Nephron progenitor cell (in vitro differentiated cells): ENCODE data around the gene TUBB6.

Experiments used
- DNase-seq: peaks from one replicate; pipeline ENCODE4 v3.0.0; 2021
- H3K27ac Mint-ChIP-seq: 2 replicates; pipeline ENCODE4 v1.8.0; 2021; ENCODE audit warnings: mild to moderate bottlenecking, moderate library complexity, mixed read lengths
- H3K27me3 Mint-ChIP-seq: 2 replicates; pipeline ENCODE4 v1.8.0; 2021; ENCODE audit warnings: mild to moderate bottlenecking, low read depth, mixed read lengths; ENCODE audit not compliant: poor library complexity
- H3K36me3 Mint-ChIP-seq: 2 replicates; pipeline ENCODE4 v1.8.0; 2021; ENCODE audit warnings: low read depth, mixed read lengths
- H3K4me1 Mint-ChIP-seq: 2 replicates; pipeline ENCODE4 v1.8.0; 2021; ENCODE audit warnings: mixed read lengths
- H3K4me3 Mint-ChIP-seq: 2 replicates; pipeline ENCODE4 v1.8.0; 2021; ENCODE audit warnings: mild to moderate bottlenecking, moderate library complexity, mixed read lengths
- H3K9me3 Mint-ChIP-seq: 2 replicates; pipeline ENCODE4 v1.8.0; 2021; ENCODE audit warnings: mild to moderate bottlenecking, moderate library complexity, mixed read lengths
- CTCF ChIP-seq: fragments of 200-600 bp; sonication (generic); IDR thresholded peaks from 2 replicates; pipeline ENCODE4 v1.5.0; 2021; ENCODE audit warnings: antibody characterized with exemption

The TUBB6 gene

GRCh38 chr18:12287684-12288402, 20.2 kb upstream of the TUBB6 start:
- no peaks in the 10 kb centered on the region for H3K9me3 Mint-ChIP-seq
- H3K4me1 Mint-ChIP-seq, result peaks cover 27% of the 10 kb centered on the region
- no peak overlapping the region for H3K27ac Mint-ChIP-seq
- peak; percentile 67 for DNase-seq
- H3K4me3 Mint-ChIP-seq, result peak overlapping the region; percentile 87
- no peaks in the 10 kb centered on the region for H3K36me3 Mint-ChIP-seq
- peaks cover 80% of the 10 kb centered on the region for H3K27me3 Mint-ChIP-seq
- no peak for TF ChIP-seq CTCF

GRCh38 chr18:12288403-12288755, 19.7 kb upstream of the TUBB6 start:
- peaks cover 29% of the 10 kb centered on the region for H3K4me1 Mint-ChIP-seq
- no peak for DNase-seq
- H3K36me3 Mint-ChIP-seq, result no peaks in the 10 kb centered on the region
- H3K4me3 Mint-ChIP-seq, result peak overlapping the region; percentile 87
- H3K27me3 Mint-ChIP-seq, result peaks cover 75% of the 10 kb centered on the region
- no peaks in the 10 kb centered on the region for H3K9me3 Mint-ChIP-seq
- no peak for TF ChIP-seq CTCF
- H3K27ac Mint-ChIP-seq, result no peak overlapping the region

- Mint-ChIP-seq H3K4me1 (peaks cover 29% of the 10 kb centered on the region), H3K36me3 (no peaks in the 10 kb centered on the region), H3K4me3 (no peak overlapping the region), H3K9me3 (no peaks in the 10 kb centered on the region), H3K27me3 (peaks cover 58% of the 10 kb centered on the region), H3K27ac (no peak overlapping the region)
- TF ChIP-seq CTCF, result no peak
- DNase-seq, result no peak
Measured at GRCh38 chr18:12290086-12290485, 18.0 kb upstream of the TUBB6 start.

GRCh38 chr18:12291161-12291560, 16.9 kb upstream of the TUBB6 start:
- Mint-ChIP-seq H3K4me3 (no peak overlapping the region), H3K4me1 (peaks cover 29% of the 10 kb centered on the region), H3K27ac (no peak overlapping the region), H3K9me3 (no peaks in the 10 kb centered on the region), H3K36me3 (no peaks in the 10 kb centered on the region), H3K27me3 (peaks cover 47% of the 10 kb centered on the region)
- no peak for DNase-seq
- no peak for TF ChIP-seq CTCF

GRCh38 chr18:12291690-12292089, 16.4 kb upstream of the TUBB6 start:
- no peak for DNase-seq
- Mint-ChIP-seq H3K36me3 (no peaks in the 10 kb centered on the region), H3K9me3 (peaks cover under 1% of the 10 kb centered on the region), H3K27ac (no peak overlapping the region), H3K27me3 (peaks cover 42% of the 10 kb centered on the region), H3K4me3 (no peak overlapping the region), H3K4me1 (peaks cover 34% of the 10 kb centered on the region)
- no peak for TF ChIP-seq CTCF

GRCh38 chr18:12293831-12294230, 14.2 kb upstream of the TUBB6 start:
- no peaks in the 10 kb centered on the region for H3K36me3 Mint-ChIP-seq
- H3K9me3 Mint-ChIP-seq, result peaks cover 12% of the 10 kb centered on the region
- no peak for TF ChIP-seq CTCF
- peaks cover 23% of the 10 kb centered on the region for H3K4me1 Mint-ChIP-seq
- H3K27me3 Mint-ChIP-seq, result peaks cover 21% of the 10 kb centered on the region
- H3K27ac Mint-ChIP-seq, result no peak overlapping the region
- DNase-seq, result no peak
- H3K4me3 Mint-ChIP-seq, result no peak overlapping the region
